ENCODE data around the gene CDAN1.

Gene CDAN1

DNA sequence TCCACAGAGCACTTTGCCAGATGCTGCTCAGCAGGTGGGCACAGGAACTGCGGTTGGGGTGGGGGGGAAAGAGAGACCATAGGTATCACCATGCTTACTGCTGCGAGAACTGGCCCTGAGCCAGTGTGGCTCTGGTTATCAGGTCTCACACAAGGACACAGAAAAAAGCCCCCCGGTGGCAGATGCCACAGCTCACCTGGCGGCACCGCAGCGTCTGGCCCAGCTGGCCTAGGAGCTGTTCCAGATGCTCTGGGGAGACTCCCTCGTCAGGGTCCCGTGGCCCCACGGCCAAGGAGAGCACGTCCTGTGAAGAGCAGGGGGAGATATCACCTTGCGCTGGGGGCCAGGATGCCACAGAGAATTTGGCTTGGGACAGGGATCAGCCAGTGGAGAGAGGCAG is 10.8 kb downstream of the CDAN1 start:
- no peak for DNase-seq (ENCODE audit: extremely low read depth, low read depth)
- no peak overlapping the region for H3K4me3 ChIP-seq (replicated peaks; ENCODE audit: low read depth, low read length)
- no peak for TF ChIP-seq CTCF (IDR thresholded peaks at IDR 0.05; ENCODE audit: low read depth, low read length, missing control alignments)

DNA sequence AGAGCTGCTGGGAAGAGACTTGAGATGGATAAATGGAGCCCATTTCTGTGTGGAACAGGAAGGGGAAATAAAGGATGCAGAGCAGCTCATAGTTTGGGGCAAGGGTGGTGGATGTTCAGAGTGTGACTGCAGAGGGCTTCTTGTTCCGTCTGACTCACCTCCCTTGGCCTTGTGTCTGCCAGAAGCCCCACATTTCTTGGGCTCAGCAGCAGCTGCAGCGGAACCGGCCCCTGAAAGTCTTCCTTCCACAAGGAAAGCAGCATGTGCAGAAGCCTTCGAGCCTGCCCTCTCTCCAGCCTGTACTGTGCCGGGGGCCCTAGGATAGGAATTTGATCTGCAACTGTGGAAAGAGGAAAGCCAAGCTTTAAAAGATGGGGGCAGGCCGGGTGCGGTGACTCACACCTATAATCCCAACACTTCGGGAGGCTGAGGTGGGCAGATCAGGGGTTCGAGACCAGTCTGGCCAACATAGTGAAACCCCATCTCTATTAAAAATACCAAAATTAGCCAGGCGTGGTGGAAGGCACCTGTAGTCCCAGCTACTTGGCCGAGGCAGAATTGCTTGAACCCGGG is 11.5 kb downstream of the CDAN1 start:
- no peak overlapping the region for H3K4me3 ChIP-seq (replicated peaks; ENCODE audit: low read depth, low read length)
- DNase-seq (ENCODE audit: extremely low read depth, low read depth), result no peak
- TF ChIP-seq CTCF (IDR thresholded peaks at IDR 0.05; ENCODE audit: low read depth, low read length, missing control alignments), result no peak

DNA sequence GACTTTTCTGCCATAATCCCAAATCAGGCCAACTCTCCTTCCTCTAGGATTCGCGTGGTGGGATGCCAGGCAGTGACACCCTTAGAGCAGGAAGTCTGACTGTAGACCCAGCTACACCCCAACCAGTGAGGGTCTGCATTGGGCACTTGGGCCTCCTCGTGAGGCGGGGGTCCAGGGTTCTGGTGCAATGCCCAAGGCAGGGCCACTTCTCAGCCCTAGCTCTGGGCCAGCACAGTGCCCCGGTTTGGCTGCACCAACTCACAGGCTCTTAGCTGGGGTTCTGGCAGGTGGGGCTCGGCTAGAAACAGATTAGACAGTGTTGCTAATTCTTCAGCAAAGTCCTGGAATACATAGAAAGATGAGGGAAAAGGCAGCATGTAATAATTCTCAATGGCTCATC is 12.7 kb downstream of the CDAN1 start:
- no peak overlapping the region for H3K4me3 ChIP-seq (replicated peaks; ENCODE audit: low read depth, low read length)
- DNase-seq (ENCODE audit: extremely low read depth, low read depth), result no peak
- TF ChIP-seq CTCF (IDR thresholded peaks at IDR 0.05; ENCODE audit: low read depth, low read length, missing control alignments), result no peak

DNA sequence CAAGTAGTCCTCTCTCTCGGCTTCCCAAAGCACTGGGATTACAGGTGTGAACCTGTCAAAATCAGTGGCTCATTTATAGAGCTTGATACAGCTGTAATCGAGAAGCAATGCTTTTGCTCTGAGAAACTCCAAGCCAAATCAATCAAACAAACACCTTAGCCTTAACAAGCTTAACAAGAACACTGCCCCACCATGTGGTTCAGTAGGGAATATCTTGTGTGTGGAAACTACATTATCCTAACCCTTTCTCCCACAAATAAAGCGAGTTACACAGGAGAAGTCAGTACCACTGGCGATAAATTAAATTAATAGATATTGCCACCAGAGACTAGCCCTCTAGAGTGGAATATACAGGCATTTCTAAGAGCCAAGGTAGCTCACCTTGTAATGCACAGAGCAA is 13.9 kb downstream of the CDAN1 start:
- TF ChIP-seq CTCF (IDR thresholded peaks at IDR 0.05; ENCODE audit: low read depth, low read length, missing control alignments), result peak; percentile 5
- no peak for DNase-seq (ENCODE audit: extremely low read depth, low read depth)
- H3K4me3 ChIP-seq (replicated peaks; ENCODE audit: low read depth, low read length), result no peak overlapping the region

DNA sequence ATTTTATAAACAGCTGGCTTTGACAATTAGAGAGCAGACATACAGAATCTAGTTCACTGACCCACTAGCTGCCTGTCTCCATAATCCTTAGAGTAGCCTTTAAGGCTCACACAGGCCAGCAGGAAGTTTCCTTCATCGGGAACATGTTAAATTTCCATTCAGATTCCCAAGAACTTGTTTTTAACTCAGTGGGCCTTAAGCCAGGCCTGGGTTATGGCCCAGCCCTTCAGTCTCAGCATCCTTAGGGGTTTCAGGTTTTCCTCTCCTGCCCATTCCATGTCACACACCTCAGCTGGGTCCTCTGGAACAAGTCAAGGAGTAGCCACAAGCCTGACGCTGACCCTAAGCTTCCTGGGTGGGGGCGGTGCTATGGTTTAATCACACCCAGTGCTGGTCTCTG is 15.0 kb downstream of the CDAN1 start:
- no peak for TF ChIP-seq CTCF (IDR thresholded peaks at IDR 0.05; ENCODE audit: low read depth, low read length, missing control alignments)
- H3K4me3 ChIP-seq (replicated peaks; ENCODE audit: low read depth, low read length), result no peak overlapping the region
- DNase-seq (ENCODE audit: extremely low read depth, low read depth), result no peak

GRCh38 chr15:42721016-42721415 is 15.9 kb downstream of the CDAN1 start:
- H3K4me3 ChIP-seq (replicated peaks; ENCODE audit: low read depth, low read length), result no peak overlapping the region
- no peak for DNase-seq (ENCODE audit: extremely low read depth, low read depth)
- no peak for TF ChIP-seq CTCF (IDR thresholded peaks at IDR 0.05; ENCODE audit: low read depth, low read length, missing control alignments)

- no peak for TF ChIP-seq CTCF (IDR thresholded peaks at IDR 0.05; ENCODE audit: low read depth, low read length, missing control alignments)
- no peak overlapping the region for H3K4me3 ChIP-seq (replicated peaks; ENCODE audit: low read depth, low read length)
- no peak for DNase-seq (ENCODE audit: extremely low read depth, low read depth)
These were observed 16.9 kb downstream of the CDAN1 start for GRCh38 chr15:42720071-42720470.

All from HFF-Myc (cell line).